Measurements from ENCODE around the gene CSRNP3.

GRCh38 chr2:165698444-165698884 is 229.0 kb downstream of the CSRNP3 start:
- TF ChIP-seq, protein P1, sequence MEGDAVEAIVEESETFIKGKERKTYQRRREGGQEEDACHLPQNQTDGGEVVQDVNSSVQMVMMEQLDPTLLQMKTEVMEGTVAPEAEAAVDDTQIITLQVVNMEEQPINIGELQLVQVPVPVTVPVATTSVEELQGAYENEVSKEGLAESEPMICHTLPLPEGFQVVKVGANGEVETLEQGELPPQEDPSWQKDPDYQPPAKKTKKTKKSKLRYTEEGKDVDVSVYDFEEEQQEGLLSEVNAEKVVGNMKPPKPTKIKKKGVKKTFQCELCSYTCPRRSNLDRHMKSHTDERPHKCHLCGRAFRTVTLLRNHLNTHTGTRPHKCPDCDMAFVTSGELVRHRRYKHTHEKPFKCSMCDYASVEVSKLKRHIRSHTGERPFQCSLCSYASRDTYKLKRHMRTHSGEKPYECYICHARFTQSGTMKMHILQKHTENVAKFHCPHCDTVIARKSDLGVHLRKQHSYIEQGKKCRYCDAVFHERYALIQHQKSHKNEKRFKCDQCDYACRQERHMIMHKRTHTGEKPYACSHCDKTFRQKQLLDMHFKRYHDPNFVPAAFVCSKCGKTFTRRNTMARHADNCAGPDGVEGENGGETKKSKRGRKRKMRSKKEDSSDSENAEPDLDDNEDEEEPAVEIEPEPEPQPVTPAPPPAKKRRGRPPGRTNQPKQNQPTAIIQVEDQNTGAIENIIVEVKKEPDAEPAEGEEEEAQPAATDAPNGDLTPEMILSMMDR (IDR thresholded peaks at IDR 0.05 in 8 of 11, conservative IDR thresholded peaks at IDR 0.05 in 3 of 11), result peak in 6 of 11 experiments; percentile 22 to 42 (median 40)
- no peak for TF ChIP-seq POLR2AphosphoS5 (IDR thresholded peaks at IDR 0.05)

Data from spleen (tissue), 7 donors.